ENCODE results near the gene CAMTA1.

Gene CAMTA1

GRCh38 chr1:7505771-7506453 is 720.7 kb downstream of the CAMTA1 start (continued):
- TF ChIP-seq ZNF148 (tag by site-specific recombination; IDR thresholded peaks at IDR 0.05; ENCODE audit: borderline replicate concordance) (no peak), ZNF302 (tag by site-specific recombination; IDR thresholded peaks at IDR 0.05; ENCODE audit: low read depth) (no peak), ZNF768 (tag by site-specific recombination; IDR thresholded peaks at IDR 0.05) (no peak), ZNF585B (tag by site-specific recombination; IDR thresholded peaks at IDR 0.05) (no peak)
- TF ChIP-seq, protein P1, sequence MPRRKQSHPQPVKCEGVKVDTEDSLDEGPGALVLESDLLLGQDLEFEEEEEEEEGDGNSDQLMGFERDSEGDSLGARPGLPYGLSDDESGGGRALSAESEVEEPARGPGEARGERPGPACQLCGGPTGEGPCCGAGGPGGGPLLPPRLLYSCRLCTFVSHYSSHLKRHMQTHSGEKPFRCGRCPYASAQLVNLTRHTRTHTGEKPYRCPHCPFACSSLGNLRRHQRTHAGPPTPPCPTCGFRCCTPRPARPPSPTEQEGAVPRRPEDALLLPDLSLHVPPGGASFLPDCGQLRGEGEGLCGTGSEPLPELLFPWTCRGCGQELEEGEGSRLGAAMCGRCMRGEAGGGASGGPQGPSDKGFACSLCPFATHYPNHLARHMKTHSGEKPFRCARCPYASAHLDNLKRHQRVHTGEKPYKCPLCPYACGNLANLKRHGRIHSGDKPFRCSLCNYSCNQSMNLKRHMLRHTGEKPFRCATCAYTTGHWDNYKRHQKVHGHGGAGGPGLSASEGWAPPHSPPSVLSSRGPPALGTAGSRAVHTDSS (tag by site-specific recombination; IDR thresholded peaks at IDR 0.05) = no peak

- Histone ChIP-seq H3K9me3 (ENCODE audit: control insufficient read depth, insufficient read depth, low read depth, low read length) (no peaks in the 10 kb centered on the region), H3K36me3 (ENCODE audit: control insufficient read depth in 2 of 2, insufficient read depth in 1 of 2, low read length in 2 of 2) (no peaks in the 10 kb centered on the region), H3K27ac (ENCODE audit: extremely low read depth, low read depth, low read length) (no peak overlapping the region), H3K4me1 (ENCODE audit: control insufficient read depth, insufficient read depth, low read length) (no peaks in the 10 kb centered on the region), H3K4me3 (ENCODE audit: low read depth, low read length) (no peak overlapping the region)
- ChIA-PET CTCF (interaction anchor here (0.7 kb wide), 1 partner anchor 266 kb away, joined by 3 read pairs; no protein-coding TSS in a partner anchor), POLR2A (no interaction called here)
- no peak for TF ChIP-seq SP2 (tag by site-specific recombination; IDR thresholded peaks at IDR 0.05)
- peak; percentile 97 for TF ChIP-seq ZNF18 (tag by site-specific recombination; IDR thresholded peaks at IDR 0.05)
- 0 out of 2 replicates have a peak, but pooled peaks have one; percentile 4 for TF ChIP-seq EGR2 (tag by site-specific recombination; IDR thresholded peaks at IDR 0.05; ENCODE audit: low read depth)
- TF ChIP-seq ZFHX2 (tag by site-specific recombination; conservative IDR thresholded peaks at IDR 0.05) = 0 out of 2 replicates have a peak, but pooled peaks have one; percentile 30
Observed at GRCh38 chr1:7506454-7507284, 721.4 kb downstream of the CAMTA1 start.

- Histone ChIP-seq H3K4me3 (ENCODE audit: low read depth, low read length) (no peak overlapping the region), H3K27ac (ENCODE audit: extremely low read depth, low read depth, low read length) (no peak overlapping the region), H3K36me3 (ENCODE audit: control insufficient read depth in 2 of 2, insufficient read depth in 1 of 2, low read length in 2 of 2) (no peaks in the 10 kb centered on the region), H3K9me3 (ENCODE audit: control insufficient read depth, insufficient read depth, low read depth, low read length) (no peaks in the 10 kb centered on the region), H3K4me1 (ENCODE audit: control insufficient read depth, insufficient read depth, low read length) (no peaks in the 10 kb centered on the region)
- 0 out of 2 replicates have a peak, but pooled peaks have one; percentile 31 for TF ChIP-seq SCRT2 (tag by site-specific recombination; IDR thresholded peaks at IDR 0.05)
- TF ChIP-seq ZEB2 (tag by site-specific recombination; IDR thresholded peaks at IDR 0.05) = no peak
- POLR2A ChIA-PET = no interaction called here
- CTCF ChIA-PET = interaction anchor here (0.7 kb wide), 1 partner anchor 267 kb away, joined by 3 read pairs; no protein-coding TSS in a partner anchor
Observed at GRCh38 chr1:7507285-7508019, 722.2 kb downstream of the CAMTA1 start.

Data from HEK293 (cell line).